ENCODE data around the gene PPIF.

Gene PPIF

DNA sequence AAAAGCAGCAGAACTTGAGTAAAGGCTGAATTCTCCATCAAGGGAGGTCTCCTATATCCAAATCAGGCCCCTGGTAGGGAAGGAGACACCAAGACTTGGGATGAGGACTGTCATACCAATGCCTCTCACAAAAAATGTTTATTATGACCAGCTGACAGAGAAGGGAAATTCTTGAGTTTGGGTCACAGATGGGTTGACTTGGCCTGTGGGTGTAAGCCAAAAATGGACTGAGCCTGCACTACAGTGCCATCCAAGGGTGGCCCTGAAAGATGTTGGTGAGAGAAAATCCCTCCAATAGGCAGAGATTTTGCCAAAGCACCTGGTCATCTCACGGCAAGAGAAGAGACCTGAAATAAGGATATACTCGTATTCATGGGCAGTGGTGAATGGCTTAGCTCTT is 27.0 kb upstream of the PPIF start:
- no peak for TF ChIP-seq ESRRG (CRISPR knock-in tag; IDR thresholded peaks at IDR 0.05)
- TF ChIP-seq GLIS3 (CRISPR knock-in tag; IDR thresholded peaks at IDR 0.05): no peak
- ATAC-seq: no peak

DNA sequence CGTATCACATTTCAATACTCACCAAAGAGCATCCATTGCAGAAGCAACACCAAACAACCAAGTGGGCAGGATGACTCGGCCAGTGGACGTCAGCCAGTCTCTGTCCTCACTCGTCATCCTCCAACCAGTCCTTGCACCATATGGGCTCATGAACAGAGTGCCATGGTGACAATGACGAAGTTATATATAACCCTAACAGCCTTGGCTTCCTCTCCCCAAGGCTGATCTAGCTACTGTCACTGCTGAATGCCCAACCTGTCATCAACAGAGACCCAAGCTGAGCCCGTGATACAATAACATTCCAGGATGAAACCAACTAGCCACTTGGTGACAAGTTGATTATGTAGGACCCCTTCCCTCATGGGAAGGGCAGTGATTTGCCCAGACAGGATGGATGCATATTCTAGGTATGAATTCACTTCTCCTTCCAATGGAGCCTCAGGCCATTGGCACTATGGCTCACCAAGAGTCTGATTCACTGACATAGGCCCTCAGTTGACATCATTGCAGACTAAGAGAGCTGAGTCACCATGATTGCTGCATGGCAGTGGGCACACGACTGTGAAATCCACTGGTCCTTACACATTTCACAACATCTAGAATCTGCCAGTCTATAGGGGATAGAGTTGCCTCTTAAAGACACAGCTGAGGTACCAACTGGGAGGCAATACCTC is 26.3 kb upstream of the PPIF start:
- ATAC-seq: no peak
- no peak for TF ChIP-seq TCF4 (CRISPR knock-in tag; IDR thresholded peaks at IDR 0.05; ENCODE audit: borderline replicate concordance)
- no peak for TF ChIP-seq RARB (CRISPR knock-in tag; IDR thresholded peaks at IDR 0.05)
- TF ChIP-seq BACH2 (CRISPR knock-in tag; IDR thresholded peaks at IDR 0.05; ENCODE audit: borderline replicate concordance): no peak
- TF ChIP-seq, protein P1, sequence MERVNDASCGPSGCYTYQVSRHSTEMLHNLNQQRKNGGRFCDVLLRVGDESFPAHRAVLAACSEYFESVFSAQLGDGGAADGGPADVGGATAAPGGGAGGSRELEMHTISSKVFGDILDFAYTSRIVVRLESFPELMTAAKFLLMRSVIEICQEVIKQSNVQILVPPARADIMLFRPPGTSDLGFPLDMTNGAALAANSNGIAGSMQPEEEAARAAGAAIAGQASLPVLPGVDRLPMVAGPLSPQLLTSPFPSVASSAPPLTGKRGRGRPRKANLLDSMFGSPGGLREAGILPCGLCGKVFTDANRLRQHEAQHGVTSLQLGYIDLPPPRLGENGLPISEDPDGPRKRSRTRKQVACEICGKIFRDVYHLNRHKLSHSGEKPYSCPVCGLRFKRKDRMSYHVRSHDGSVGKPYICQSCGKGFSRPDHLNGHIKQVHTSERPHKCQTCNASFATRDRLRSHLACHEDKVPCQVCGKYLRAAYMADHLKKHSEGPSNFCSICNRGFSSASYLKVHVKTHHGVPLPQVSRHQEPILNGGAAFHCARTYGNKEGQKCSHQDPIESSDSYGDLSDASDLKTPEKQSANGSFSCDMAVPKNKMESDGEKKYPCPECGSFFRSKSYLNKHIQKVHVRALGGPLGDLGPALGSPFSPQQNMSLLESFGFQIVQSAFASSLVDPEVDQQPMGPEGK (CRISPR knock-in tag; IDR thresholded peaks at IDR 0.05; ENCODE audit: borderline replicate concordance): no peak

DNA sequence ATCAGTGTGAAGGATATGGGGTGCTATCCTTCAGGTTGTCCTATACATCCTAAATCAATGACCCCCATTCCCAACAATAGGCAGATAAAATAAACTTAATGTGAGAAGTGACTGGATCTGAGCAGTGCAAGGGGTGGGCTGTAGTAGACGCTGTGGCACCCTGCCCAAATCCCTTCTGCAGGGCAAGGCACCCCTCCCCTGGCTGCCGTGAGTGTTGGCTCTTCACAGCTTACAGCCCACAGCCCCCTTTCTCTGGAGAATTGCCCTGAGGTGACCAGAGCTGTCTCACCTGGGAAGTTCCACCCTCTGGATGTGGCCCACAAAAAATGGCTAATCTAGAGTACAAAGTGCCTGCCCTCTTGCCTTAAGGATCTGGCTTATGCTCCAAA is 25.8 kb upstream of the PPIF start:
- ATAC-seq: no peak
- TF ChIP-seq SNAI2 (CRISPR knock-in tag; IDR thresholded peaks at IDR 0.05): no peak
- TF ChIP-seq ZFP3 (CRISPR knock-in tag; IDR thresholded peaks at IDR 0.05): no peak
- TF ChIP-seq TOX (CRISPR knock-in tag; IDR thresholded peaks at IDR 0.05; ENCODE audit: borderline replicate concordance): no peak
- TF ChIP-seq OSR1 (CRISPR knock-in tag; IDR thresholded peaks at IDR 0.05): no peak
- TF ChIP-seq ZC3H10 (CRISPR knock-in tag; IDR thresholded peaks at IDR 0.05): no peak
- TF ChIP-seq GLIS3 (CRISPR knock-in tag; IDR thresholded peaks at IDR 0.05): no peak
- TF ChIP-seq, protein P2, sequence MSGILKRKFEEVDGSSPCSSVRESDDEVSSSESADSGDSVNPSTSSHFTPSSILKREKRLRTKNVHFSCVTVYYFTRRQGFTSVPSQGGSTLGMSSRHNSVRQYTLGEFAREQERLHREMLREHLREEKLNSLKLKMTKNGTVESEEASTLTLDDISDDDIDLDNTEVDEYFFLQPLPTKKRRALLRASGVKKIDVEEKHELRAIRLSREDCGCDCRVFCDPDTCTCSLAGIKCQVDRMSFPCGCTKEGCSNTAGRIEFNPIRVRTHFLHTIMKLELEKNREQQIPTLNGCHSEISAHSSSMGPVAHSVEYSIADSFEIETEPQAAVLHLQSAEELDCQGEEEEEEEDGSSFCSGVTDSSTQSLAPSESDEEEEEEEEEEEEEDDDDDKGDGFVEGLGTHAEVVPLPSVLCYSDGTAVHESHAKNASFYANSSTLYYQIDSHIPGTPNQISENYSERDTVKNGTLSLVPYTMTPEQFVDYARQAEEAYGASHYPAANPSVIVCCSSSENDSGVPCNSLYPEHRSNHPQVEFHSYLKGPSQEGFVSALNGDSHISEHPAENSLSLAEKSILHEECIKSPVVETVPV (CRISPR knock-in tag; IDR thresholded peaks at IDR 0.05): no peak
- TF ChIP-seq ZNF565 (CRISPR knock-in tag; conservative IDR thresholded peaks at IDR 0.05; ENCODE audit: low read depth): no peak
- TF ChIP-seq CSDC2 (CRISPR knock-in tag; IDR thresholded peaks at IDR 0.05): no peak
- TF ChIP-seq BACH2 (CRISPR knock-in tag; IDR thresholded peaks at IDR 0.05; ENCODE audit: borderline replicate concordance): no peak
- no peak for TF ChIP-seq PPARA (CRISPR knock-in tag; IDR thresholded peaks at IDR 0.05; ENCODE audit: borderline replicate concordance)
- no peak for TF ChIP-seq ZFP30 (CRISPR knock-in tag; IDR thresholded peaks at IDR 0.05)

DNA sequence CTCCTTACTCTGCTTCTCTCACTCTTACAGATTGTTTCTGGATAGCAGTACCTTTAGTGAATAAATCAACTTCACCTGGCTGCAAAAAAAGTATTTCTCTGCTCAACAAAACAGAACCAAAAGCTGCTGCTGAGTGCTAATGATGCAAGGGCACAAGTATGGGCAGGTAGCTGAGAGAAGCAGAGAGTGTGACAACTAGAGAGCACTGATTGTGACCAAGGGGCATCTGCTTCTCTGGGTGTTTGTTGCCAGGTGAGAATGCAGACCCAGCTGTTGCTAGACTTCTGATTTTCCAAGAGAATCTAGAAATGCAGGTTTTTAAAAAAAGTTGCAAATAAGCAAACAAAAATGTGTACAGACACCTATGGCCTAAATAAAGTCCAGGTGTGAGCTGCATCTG is 25.3 kb upstream of the PPIF start:
- no peak for ATAC-seq
- no peak for TF ChIP-seq ZFP3 (CRISPR knock-in tag; IDR thresholded peaks at IDR 0.05)
- TF ChIP-seq, protein P2 (CRISPR knock-in tag; IDR thresholded peaks at IDR 0.05): no peak
- TF ChIP-seq ZC3H10 (CRISPR knock-in tag; IDR thresholded peaks at IDR 0.05): no peak
- TF ChIP-seq ARNTL (CRISPR knock-in tag; IDR thresholded peaks at IDR 0.05; ENCODE audit: borderline replicate concordance, low read depth): no peak
- TF ChIP-seq TOX (CRISPR knock-in tag; IDR thresholded peaks at IDR 0.05; ENCODE audit: borderline replicate concordance): no peak
- TF ChIP-seq, protein P3, sequence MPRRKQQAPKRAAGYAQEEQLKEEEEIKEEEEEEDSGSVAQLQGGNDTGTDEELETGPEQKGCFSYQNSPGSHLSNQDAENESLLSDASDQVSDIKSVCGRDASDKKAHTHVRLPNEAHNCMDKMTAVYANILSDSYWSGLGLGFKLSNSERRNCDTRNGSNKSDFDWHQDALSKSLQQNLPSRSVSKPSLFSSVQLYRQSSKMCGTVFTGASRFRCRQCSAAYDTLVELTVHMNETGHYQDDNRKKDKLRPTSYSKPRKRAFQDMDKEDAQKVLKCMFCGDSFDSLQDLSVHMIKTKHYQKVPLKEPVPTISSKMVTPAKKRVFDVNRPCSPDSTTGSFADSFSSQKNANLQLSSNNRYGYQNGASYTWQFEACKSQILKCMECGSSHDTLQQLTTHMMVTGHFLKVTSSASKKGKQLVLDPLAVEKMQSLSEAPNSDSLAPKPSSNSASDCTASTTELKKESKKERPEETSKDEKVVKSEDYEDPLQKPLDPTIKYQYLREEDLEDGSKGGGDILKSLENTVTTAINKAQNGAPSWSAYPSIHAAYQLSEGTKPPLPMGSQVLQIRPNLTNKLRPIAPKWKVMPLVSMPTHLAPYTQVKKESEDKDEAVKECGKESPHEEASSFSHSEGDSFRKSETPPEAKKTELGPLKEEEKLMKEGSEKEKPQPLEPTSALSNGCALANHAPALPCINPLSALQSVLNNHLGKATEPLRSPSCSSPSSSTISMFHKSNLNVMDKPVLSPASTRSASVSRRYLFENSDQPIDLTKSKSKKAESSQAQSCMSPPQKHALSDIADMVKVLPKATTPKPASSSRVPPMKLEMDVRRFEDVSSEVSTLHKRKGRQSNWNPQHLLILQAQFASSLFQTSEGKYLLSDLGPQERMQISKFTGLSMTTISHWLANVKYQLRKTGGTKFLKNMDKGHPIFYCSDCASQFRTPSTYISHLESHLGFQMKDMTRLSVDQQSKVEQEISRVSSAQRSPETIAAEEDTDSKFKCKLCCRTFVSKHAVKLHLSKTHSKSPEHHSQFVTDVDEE (CRISPR knock-in tag; IDR thresholded peaks at IDR 0.05): no peak
- no peak for TF ChIP-seq ZFP30 (CRISPR knock-in tag; IDR thresholded peaks at IDR 0.05)
- no peak for TF ChIP-seq CSDC2 (CRISPR knock-in tag; IDR thresholded peaks at IDR 0.05)
- TF ChIP-seq GLIS3 (CRISPR knock-in tag; IDR thresholded peaks at IDR 0.05): no peak
- no peak for TF ChIP-seq ZNF565 (CRISPR knock-in tag; conservative IDR thresholded peaks at IDR 0.05; ENCODE audit: low read depth)
- TF ChIP-seq, protein P4, sequence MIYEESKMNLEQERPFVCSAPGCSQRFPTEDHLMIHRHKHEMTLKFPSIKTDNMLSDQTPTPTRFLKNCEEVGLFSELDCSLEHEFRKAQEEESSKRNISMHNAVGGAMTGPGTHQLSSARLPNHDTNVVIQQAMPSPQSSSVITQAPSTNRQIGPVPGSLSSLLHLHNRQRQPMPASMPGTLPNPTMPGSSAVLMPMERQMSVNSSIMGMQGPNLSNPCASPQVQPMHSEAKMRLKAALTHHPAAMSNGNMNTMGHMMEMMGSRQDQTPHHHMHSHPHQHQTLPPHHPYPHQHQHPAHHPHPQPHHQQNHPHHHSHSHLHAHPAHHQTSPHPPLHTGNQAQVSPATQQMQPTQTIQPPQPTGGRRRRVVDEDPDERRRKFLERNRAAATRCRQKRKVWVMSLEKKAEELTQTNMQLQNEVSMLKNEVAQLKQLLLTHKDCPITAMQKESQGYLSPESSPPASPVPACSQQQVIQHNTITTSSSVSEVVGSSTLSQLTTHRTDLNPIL (CRISPR knock-in tag; IDR thresholded peaks at IDR 0.05; ENCODE audit: low read depth): no peak
- TF ChIP-seq, protein P1 (CRISPR knock-in tag; IDR thresholded peaks at IDR 0.05; ENCODE audit: borderline replicate concordance): no peak
- no peak for TF ChIP-seq SNAI2 (CRISPR knock-in tag; IDR thresholded peaks at IDR 0.05)
- TF ChIP-seq, protein P5, sequence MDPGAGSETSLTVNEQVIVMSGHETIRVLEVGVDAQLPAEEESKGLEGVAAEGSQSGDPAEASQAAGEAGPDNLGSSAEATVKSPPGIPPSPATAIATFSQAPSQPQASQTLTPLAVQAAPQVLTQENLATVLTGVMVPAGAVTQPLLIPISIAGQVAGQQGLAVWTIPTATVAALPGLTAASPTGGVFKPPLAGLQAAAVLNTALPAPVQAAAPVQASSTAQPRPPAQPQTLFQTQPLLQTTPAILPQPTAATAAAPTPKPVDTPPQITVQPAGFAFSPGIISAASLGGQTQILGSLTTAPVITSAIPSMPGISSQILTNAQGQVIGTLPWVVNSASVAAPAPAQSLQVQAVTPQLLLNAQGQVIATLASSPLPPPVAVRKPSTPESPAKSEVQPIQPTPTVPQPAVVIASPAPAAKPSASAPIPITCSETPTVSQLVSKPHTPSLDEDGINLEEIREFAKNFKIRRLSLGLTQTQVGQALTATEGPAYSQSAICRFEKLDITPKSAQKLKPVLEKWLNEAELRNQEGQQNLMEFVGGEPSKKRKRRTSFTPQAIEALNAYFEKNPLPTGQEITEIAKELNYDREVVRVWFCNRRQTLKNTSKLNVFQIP (CRISPR knock-in tag; IDR thresholded peaks at IDR 0.05; ENCODE audit: borderline replicate concordance, low read depth): no peak
- no peak for TF ChIP-seq ZNF8 (CRISPR knock-in tag; IDR thresholded peaks at IDR 0.05)
- no peak for TF ChIP-seq ESRRG (CRISPR knock-in tag; IDR thresholded peaks at IDR 0.05)
- TF ChIP-seq ZNF70 (CRISPR knock-in tag; IDR thresholded peaks at IDR 0.05): no peak
- no peak for TF ChIP-seq PPARA (CRISPR knock-in tag; IDR thresholded peaks at IDR 0.05; ENCODE audit: borderline replicate concordance)
- no peak for TF ChIP-seq ISL1 (CRISPR knock-in tag; IDR thresholded peaks at IDR 0.05)
